K562 (cell line): Measurements from ENCODE around the gene ACAA2. TPM values are rescaled to one million over a fixed set of nuclear protein-coding genes. Genes with fewer than 3 reads are reported as not detected.

ENCODE experiments used
- FOXK2 ChIP-seq, 2 experiments: fragments of 450-650 bp; IDR thresholded peaks in 1 of 2; conservative IDR thresholded peaks in 1 of 2; 2 replicates each; pipeline ENCODE4 v1.6.1; 2016; ENCODE audit warnings: low read depth in 2 of 2, mild to moderate bottlenecking in 1 of 2
- HMG20A ChIP-seq: fragments of 450-650 bp; formaldehyde crosslinking; conservative IDR thresholded peaks from 2 replicates; pipeline ENCODE4 v1.4.0; 2020; ENCODE audit warnings: mild to moderate bottlenecking, mixed read lengths
- JUN ChIP-seq, 2 experiments: sonication (generic) in 1 of 2; formaldehyde crosslinking in 1 of 2; IDR thresholded peaks; 2 replicates each; pipeline versions ENCODE4 v1.6.1 to v1.8.0; 2012 to 2022; ENCODE audit warnings: borderline replicate concordance in 2 of 2, mild to moderate bottlenecking in 2 of 2, improper control_type of control experiment in 1 of 2, low read depth in 1 of 2, low read length in 1 of 2, missing genetic modification reagents in 1 of 2
- JUND ChIP-seq, 2 experiments: IDR thresholded peaks; 2 replicates in 1 of 2; 3 replicates in 1 of 2; pipeline ENCODE4 v1.6.1; 2011; ENCODE audit warnings: borderline replicate concordance in 2 of 2, low read depth in 2 of 2, low read length in 2 of 2, improper control_type of control experiment in 1 of 2, missing biosample characterization in 1 of 2, missing genetic modification characterization in 1 of 2, missing genetic modification reagents in 1 of 2
- MCM2 ChIP-seq: fragments of 450-650 bp; IDR thresholded peaks from 2 replicates; pipeline ENCODE4 v1.6.1; 2017; ENCODE audit warnings: low read depth, mild to moderate bottlenecking
- NR2C2 ChIP-seq, 2 experiments: fragments of 200-800 bp in 1 of 2; sonication (Bioruptor generic) in 1 of 2; sonication (generic) in 1 of 2; formaldehyde crosslinking in 1 of 2; IDR thresholded peaks; 2 replicates each; pipeline versions ENCODE4 v1.6.1 to v1.8.0; 2016 to 2022; ENCODE audit warnings: mild to moderate bottlenecking in 1 of 2, missing compliant biosample characterization in 1 of 2, missing genetic modification characterization in 1 of 2, missing genetic modification reagents in 1 of 2
- POU5F1 ChIP-seq: fragments of 150-350 bp; IDR thresholded peaks from 2 replicates; pipeline ENCODE4 v1.6.1; 2014; ENCODE audit warnings: borderline replicate concordance, low read length, low read depth, mild to moderate bottlenecking; ENCODE audit not compliant: partially characterized antibody
- RBM39 ChIP-seq: fragments of 200-400 bp; formaldehyde crosslinking; optimal IDR thresholded peaks from 2 replicates; pipeline ENCODE3; 2018; ENCODE audit warnings: low read depth, low read length
- RHOXF2B ChIP-seq: fragments of 250-450 bp; sonication (Bioruptor Pico); conservative IDR thresholded peaks from 2 replicates; pipeline ENCODE4 v1.5.1; 2021
- THAP7 ChIP-seq: fragments of 250-450 bp; sonication (Bioruptor Pico); IDR thresholded peaks from 2 replicates; pipeline ENCODE4 v1.5.0; 2021
- ZNF589 ChIP-seq: fragments of 200-800 bp; sonication (Bioruptor generic); IDR thresholded peaks from 2 replicates; pipeline ENCODE4 v1.6.1; 2016; ENCODE audit warnings: low read depth, missing genetic modification characterization, missing compliant biosample characterization
- polyA plus RNA-seq, 8 experiments: library from polyadenylated mRNA; depleted of rRNA in 4 of 8; stranded (reverse) in 5 of 8; unstranded in 3 of 8; fragments of >200 nt; fragmentation: Nextera tagmentation in 2 of 8; fragmentation: Illumina TruSeq in 1 of 8; extraction: Ambion mirVana in 2 of 8; extraction: Trizol in 1 of 8; gene quantifications; 2 replicates each; pipeline versions ENCODE4 v1.2.1 to v1.2.3, GENCODE V29; 2011 to 2014; ENCODE audit warnings: inconsistent platforms in 1 of 8, missing spikeins in 1 of 8
- total RNA-seq, 7 experiments: library from RNA; depleted of rRNA in 6 of 7; stranded (reverse); fragments of >200 nt in 6 of 7; fragmentation: Illumina TruSeq in 2 of 7; extraction: Trizol in 2 of 7; gene quantifications; 2 replicates each; pipeline versions ENCODE4 v1.2.1 to v1.2.3, GENCODE V29; 2011 to 2021; ENCODE audit warnings: low replicate concordance in 1 of 7

Gene ACAA2
- total and polyA plus RNA-seq, 9 of the 15 experiments (the other 6 are each of a cell fraction or from before 2014, with no cell fraction given) = 13.2 to 31.5 (median 21.7) TPM

DNA sequence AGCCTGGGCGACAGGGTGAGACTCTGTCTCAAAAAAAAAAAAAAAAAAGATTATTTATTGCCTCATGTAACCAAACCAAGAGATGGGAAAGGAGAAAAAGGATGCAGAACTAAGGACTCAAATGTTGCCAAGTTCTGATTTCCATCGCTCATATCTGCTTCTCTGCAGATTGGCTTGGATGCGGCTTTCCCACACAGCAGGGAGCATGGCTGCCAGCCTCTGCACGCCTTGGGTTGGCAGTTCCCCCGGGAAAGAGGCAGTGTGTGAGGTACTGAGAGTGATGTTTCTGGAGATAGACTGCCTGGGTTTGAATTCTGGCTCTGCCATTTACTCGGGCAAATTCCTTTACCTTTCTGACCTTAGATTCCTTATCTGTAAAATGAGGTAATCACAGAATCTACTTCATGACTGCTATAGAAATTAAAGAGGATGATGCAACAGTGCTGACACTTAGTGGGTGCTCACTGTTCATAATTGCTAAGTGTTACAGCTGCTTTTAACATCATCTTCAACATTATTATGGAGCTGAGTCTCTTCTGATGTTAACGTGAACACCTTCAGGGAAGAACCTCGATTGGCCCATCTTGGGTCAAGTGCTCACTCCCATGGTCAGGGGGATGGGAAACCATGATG, 68.8 kb downstream of the ACAA2 start (continued):
- TF ChIP-seq JUND (IDR thresholded peaks at IDR 0.05; ENCODE audit: borderline replicate concordance, low read depth, low read length) = peak; percentile 48; the same call in 1 of the 2 replicates
- TF ChIP-seq JUND (tag; IDR thresholded peaks at IDR 0.05; ENCODE audit: borderline replicate concordance, low read depth, low read length) = no peak
- no peak for TF ChIP-seq RBM39
- no peak for TF ChIP-seq HMG20A (CRISPR knock-in tag)
- TF ChIP-seq THAP7 = no peak
- TF ChIP-seq MCM2 = no peak
- TF ChIP-seq POU5F1 = no peak
- 0 out of 2 replicates have a peak, but pooled peaks have one; percentile 40 for TF ChIP-seq JUN (IDR thresholded peaks at IDR 0.05; ENCODE audit: borderline replicate concordance, low read depth, low read length)
- no peak for TF ChIP-seq JUN (CRISPR knock-in tag; IDR thresholded peaks at IDR 0.05; ENCODE audit: borderline replicate concordance)
- no peak for TF ChIP-seq RHOXF2B (CRISPR knock-in tag)
- no peak for TF ChIP-seq FOXK2 (conservative IDR thresholded peaks at IDR 0.05 in 1 of 2, IDR thresholded peaks at IDR 0.05 in 1 of 2; ENCODE audit: low read depth in 2 of 2)
- TF ChIP-seq NR2C2 (CRISPR knock-in tag; IDR thresholded peaks at IDR 0.05) = no peak
- no peak for TF ChIP-seq NR2C2 (tag; IDR thresholded peaks at IDR 0.05)
- TF ChIP-seq ZNF589 = no peak
